Ovary (tissue), 3 donors: ENCODE results near the gene ATG4D.

Experiments
- POLR2A ChIP-seq: fragments of 450-650 bp; IDR thresholded peaks from one replicate; pipeline ENCODE4 v1.6.1; 2017; ENCODE audit warnings: antibody characterized with exemption, mild to moderate bottlenecking, moderate library complexity
- TF ChIP-seq, protein P1 (sequence below), 3 donors: fragments of 450-650 bp in 2 of 3; fragments of 200-600 bp in 1 of 3; IDR thresholded peaks; one replicate each; pipeline versions ENCODE4 v1.5.1 to v1.8.0; 2016 to 2022; ENCODE audit warnings: antibody characterized with exemption in 3 of 3, mild to moderate bottlenecking in 1 of 3
- donor health status: DM: no; HTN: no; CAD: no.

DNA sequence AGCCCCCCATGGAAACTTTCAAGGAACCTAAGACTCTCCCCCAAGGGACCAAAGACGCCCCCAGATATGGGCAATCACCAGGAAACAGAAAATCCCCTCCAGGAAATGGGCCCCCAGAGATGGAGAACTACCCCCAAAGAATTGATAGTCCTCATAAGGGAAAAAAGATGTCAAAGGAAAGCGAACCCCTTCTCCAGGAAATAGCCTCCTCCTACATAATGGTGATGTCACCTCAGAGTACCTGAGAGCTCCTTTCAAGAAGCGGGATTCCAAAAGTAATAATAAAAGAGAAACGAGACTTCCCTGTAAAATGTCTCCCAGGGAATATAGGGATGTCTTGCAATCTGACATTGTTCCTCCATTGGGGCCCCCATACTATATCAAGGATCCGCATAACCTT is 24.0 kb downstream of the ATG4D start:
- TF ChIP-seq POLR2A = no peak
- TF ChIP-seq, protein P1, sequence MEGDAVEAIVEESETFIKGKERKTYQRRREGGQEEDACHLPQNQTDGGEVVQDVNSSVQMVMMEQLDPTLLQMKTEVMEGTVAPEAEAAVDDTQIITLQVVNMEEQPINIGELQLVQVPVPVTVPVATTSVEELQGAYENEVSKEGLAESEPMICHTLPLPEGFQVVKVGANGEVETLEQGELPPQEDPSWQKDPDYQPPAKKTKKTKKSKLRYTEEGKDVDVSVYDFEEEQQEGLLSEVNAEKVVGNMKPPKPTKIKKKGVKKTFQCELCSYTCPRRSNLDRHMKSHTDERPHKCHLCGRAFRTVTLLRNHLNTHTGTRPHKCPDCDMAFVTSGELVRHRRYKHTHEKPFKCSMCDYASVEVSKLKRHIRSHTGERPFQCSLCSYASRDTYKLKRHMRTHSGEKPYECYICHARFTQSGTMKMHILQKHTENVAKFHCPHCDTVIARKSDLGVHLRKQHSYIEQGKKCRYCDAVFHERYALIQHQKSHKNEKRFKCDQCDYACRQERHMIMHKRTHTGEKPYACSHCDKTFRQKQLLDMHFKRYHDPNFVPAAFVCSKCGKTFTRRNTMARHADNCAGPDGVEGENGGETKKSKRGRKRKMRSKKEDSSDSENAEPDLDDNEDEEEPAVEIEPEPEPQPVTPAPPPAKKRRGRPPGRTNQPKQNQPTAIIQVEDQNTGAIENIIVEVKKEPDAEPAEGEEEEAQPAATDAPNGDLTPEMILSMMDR (IDR thresholded peaks at IDR 0.05) = no peak
